AG10803 (cell line): Measurements from ENCODE around the gene SLC2A10.

ENCODE experiments used
- DNase-seq: peaks from one replicate; pipeline ENCODE4 v3.0.0; 2010; ENCODE audit warnings: low read depth
- H3K4me3 ChIP-seq: 2 replicates; pipeline ENCODE4 v1.5.1; 2011; ENCODE audit warnings: mild to moderate bottlenecking, low read length, control low read depth
- TF ChIP-seq, protein P1 (sequence below): conservative IDR thresholded peaks from 2 replicates; pipeline ENCODE4 v1.5.1; 2011; ENCODE audit warnings: mild to moderate bottlenecking, low read length, control low read depth, inconsistent platforms

Gene SLC2A10

DNA sequence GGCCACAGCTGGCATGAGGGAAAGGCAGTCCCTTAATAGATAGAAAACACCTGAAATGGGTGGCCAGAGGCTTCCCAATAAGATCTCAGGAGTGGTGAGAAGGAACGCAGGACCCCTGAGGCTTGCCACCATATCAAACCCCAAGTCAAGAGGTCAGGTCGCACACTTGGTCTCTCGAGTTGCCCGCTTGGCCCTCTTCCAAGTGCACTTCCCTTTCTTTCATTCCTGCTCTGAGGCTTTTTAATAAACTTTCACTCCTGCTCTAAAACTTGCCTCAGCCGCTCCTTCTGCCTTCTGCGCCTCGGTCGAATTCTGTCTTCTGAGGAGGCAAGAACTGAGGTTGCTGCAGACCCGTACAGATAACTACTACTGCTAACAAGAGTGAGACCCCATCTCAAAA, 64.2 kb downstream of the SLC2A10 start:
- H3K4me3 ChIP-seq: no peak overlapping the region
- TF ChIP-seq, protein P1, sequence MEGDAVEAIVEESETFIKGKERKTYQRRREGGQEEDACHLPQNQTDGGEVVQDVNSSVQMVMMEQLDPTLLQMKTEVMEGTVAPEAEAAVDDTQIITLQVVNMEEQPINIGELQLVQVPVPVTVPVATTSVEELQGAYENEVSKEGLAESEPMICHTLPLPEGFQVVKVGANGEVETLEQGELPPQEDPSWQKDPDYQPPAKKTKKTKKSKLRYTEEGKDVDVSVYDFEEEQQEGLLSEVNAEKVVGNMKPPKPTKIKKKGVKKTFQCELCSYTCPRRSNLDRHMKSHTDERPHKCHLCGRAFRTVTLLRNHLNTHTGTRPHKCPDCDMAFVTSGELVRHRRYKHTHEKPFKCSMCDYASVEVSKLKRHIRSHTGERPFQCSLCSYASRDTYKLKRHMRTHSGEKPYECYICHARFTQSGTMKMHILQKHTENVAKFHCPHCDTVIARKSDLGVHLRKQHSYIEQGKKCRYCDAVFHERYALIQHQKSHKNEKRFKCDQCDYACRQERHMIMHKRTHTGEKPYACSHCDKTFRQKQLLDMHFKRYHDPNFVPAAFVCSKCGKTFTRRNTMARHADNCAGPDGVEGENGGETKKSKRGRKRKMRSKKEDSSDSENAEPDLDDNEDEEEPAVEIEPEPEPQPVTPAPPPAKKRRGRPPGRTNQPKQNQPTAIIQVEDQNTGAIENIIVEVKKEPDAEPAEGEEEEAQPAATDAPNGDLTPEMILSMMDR: no peak
- no peak for DNase-seq

DNA sequence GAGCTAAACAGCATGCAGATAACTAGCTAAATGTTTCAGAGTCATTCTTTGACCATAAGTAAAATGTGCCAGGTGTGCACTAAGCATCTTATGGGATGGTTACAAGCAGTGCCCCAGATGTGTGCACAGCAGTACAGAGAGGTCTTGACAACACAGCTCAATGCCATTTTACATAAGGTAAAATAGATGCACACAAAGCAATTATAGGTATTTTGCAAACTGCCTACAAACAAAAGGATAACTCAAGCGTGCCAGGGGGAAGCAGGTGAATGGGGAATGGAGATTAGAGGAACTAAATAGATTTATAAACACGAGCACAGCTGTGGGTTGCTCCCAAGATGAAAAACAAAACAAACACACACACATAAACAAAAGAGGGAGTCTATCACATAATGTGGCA, 64.8 kb downstream of the SLC2A10 start:
- no peak for DNase-seq

DNA sequence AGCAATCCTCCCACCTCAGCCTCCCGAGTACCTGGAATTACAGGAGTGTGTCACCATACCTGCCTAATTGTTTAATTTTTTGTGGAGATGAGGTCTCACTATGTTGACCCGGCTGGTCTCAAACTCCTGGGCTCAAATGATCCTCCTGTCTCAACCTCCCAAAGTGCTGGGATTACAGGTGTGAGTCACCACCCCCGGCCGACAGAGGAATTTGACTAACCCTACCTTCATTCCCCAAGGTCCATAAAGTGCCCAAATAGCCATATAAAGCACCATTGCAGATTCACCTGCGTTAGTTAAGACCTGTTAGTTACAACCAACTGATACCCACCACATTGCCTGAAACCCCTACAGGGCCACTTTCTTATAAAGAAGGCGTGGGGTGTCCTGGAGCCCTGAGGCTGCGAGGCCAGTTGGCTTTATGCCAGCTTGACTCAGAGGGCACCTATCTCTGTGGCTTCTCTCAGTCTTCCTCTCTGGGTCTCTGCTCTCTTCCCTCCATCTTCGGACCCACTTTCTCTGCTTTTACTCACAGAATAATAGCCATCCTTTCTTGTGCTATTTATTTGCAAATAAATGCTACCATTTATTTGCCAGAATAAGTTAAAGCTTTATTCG, 65.6 kb downstream of the SLC2A10 start:
- TF ChIP-seq, protein P1: no peak
- H3K4me3 ChIP-seq: no peak overlapping the region
- DNase-seq: no peak

More for the DNA sequence above, 64.8 kb downstream of the SLC2A10 start:
- TF ChIP-seq, protein P1: no peak
- no peak overlapping the region for H3K4me3 ChIP-seq

DNA sequence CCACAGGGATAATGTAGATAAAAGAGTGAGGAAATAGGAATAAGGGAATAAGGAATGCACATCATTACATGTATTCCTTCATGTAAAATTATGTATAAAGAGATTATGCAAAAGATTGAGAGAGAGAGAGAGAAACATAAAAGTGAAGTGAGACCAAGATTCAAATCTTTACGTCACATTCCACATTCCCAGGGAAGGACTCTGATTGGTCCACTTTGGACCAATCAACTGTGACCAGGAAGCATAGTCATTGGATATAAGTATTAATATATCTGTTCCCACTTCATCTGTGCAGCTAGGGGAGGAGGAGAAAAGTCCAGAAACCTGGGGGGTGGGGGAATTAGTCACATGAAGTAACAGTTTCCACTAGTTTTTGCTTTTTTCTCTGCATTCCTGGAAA, 66.4 kb downstream of the SLC2A10 start:
- no peak for DNase-seq
- TF ChIP-seq, protein P1: no peak
- no peak overlapping the region for H3K4me3 ChIP-seq

DNA sequence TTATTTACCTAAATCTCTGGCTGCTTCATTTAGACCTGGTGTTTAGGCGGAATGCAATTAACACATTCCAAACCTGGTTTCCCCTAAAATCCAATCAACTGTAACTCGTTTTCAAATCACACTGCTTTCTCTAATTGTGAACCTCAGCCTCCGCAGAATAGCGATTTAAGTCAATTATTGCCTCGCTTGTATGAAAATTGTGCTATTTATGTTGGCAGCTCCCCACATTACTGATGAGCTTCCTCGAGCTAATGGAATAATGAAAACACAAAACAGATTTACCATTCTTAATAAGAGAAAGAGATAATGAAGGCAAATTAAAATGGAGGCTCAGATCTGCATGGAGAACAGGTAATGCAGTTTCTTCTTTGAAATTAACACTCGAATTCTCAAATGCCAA, 67.9 kb downstream of the SLC2A10 start:
- TF ChIP-seq, protein P1: no peak
- DNase-seq: no peak
- no peak overlapping the region for H3K4me3 ChIP-seq

DNA sequence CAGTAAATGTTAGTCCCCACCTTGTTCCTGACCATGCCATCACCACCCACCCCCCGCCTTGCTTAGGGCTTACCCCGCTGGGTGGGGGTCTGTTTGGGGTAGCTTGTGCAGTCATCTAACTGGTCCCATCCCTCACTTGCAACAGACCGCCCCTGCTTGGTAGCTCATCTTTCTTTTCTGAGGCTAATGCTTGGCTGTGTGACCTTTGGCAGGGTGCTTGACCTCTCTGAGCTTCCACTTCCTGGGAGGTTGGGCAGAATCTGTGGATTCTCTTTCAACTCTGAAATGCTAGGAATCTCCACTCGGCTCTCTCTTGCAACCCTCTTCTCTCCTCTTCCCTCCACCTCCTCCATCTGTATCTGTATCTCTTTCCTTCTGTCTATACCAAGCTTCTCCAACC, 70.4 kb downstream of the SLC2A10 start:
- TF ChIP-seq, protein P1: no peak
- no peak overlapping the region for H3K4me3 ChIP-seq
- no peak for DNase-seq

DNA sequence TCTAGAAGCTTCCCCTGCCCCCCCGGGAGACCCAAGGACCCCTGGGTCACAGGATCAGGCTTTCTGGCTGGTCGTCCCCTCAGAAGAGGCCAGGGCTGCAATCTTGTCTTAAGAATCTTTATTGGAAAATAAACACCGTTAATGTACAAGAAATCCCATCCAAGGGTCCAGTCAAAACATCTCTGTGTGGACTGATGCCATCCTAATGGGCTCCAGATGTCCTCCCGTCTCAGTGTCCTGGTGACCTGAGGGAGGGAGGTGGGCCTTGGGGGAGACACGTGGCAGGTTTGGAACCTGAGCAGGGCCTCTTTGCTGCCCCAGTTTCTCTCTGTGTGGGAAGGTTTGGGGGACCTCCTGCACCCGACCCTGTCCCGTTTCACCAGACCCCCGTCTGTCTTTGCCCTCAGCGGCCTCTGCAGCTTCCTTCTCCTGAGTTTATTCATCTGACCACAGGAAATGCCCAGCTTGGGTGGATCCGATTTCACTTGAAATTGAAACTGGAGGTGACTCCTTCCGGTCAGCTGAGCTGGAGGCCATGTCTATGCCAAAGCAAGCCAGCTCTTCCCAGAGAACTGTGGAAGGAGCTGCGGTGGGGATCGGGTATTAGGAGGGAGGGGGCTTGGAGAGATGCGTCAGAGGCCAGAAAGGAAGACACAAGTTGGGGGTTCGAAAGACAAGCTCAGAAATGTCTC, 75.1 kb downstream of the SLC2A10 start:
- TF ChIP-seq, protein P1: no peak
- DNase-seq: peak; percentile 58
- no peak overlapping the region for H3K4me3 ChIP-seq
